ENCODE results near the gene RNF175. TPM values are rescaled to one million over a fixed set of nuclear protein-coding genes. Genes with fewer than 3 reads are reported as not detected.
A peak's percentile ranks its signal among the peaks of the same experiment; 100 is the strongest.

Gene RNF175
- total RNA-seq, 3 donors from 2014 or later = 3.6 to 5.9 TPM; not detected in 1

DNA sequence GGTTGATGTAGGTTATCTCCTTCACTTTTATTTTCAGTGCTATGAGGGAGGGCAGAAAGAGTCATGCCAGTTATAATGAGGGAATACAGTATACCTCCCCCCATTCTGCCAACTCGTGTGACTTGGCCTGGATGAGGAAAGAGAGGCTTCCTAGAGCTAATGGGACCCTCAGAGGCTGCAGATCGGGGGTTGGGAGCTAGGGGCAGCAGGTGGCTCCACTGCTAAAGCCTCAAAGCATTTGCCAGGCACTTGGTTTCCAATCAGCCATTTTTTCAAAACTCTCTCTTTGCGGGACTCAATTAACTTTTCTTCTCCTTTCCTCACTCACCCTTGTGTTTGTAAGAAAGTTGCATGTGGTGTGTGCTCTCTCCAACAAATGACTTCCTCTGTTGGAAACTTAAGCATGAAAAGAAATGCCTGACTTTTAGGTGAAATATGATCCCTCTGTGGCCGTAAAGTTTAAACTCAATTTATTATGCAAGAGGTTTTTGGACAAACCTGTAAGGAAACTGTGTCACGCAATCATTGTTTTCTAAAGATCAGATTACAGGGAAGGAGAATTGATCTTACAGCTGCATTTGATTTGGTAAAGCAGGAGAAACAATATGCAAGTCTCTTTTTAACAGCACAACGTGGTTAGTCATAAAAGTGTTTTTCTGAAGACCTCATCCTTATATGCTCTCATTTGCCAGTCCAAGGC is 22.0 kb upstream of the RNF175 start:
- DNase-seq (ENCODE audit: low spot score in 2 of 2) = no peak
- no peaks in the 10 kb centered on the region for H3K27me3 ChIP-seq
- H3K36me3 ChIP-seq = no peaks in the 10 kb centered on the region
- TF ChIP-seq POLR2A (IDR thresholded peaks at IDR 0.05) (no peak), POLR2AphosphoS5 (IDR thresholded peaks at IDR 0.05) (no peak)
- TF ChIP-seq, protein P1, sequence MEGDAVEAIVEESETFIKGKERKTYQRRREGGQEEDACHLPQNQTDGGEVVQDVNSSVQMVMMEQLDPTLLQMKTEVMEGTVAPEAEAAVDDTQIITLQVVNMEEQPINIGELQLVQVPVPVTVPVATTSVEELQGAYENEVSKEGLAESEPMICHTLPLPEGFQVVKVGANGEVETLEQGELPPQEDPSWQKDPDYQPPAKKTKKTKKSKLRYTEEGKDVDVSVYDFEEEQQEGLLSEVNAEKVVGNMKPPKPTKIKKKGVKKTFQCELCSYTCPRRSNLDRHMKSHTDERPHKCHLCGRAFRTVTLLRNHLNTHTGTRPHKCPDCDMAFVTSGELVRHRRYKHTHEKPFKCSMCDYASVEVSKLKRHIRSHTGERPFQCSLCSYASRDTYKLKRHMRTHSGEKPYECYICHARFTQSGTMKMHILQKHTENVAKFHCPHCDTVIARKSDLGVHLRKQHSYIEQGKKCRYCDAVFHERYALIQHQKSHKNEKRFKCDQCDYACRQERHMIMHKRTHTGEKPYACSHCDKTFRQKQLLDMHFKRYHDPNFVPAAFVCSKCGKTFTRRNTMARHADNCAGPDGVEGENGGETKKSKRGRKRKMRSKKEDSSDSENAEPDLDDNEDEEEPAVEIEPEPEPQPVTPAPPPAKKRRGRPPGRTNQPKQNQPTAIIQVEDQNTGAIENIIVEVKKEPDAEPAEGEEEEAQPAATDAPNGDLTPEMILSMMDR (IDR thresholded peaks at IDR 0.05) = no peak
- intact Hi-C loops (cut with DNase I; ENCODE audit: low total_unique reads) = no loop called here
- no peak overlapping the region for H3K4me3 ChIP-seq
- no peaks in the 10 kb centered on the region for H3K9me3 ChIP-seq
- peak overlapping the region; percentile 31 to 80 for H3K27ac ChIP-seq
- H3K4me1 ChIP-seq = no peaks in the 10 kb centered on the region

DNA sequence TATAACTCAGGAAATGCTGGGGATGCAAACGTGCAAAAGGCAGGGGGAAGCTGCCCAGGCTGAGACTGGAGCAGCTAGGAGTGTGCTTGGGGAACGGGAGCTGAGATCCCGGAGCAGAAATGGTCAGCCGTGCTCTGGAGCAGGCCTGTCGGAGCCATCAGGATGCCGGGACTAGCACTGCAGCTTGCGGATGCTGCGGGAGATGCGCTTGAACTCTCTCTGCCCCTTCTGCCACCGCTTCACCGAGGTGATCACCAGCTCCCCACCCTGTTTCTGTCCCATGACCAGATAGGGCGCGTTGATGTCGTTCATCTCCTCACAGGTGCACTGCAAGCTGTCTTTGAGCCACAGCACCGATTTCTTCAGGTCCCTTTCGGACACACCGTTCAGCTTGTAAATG is 21.5 kb upstream of the RNF175 start:
- Histone ChIP-seq H3K27me3 (no peaks in the 10 kb centered on the region), H3K4me1 (no peaks in the 10 kb centered on the region), H3K4me3 (no peak overlapping the region), H3K27ac (peak overlapping the region in 1 of 2 donors; percentile 80), H3K9me3 (no peaks in the 10 kb centered on the region), H3K36me3 (no peaks in the 10 kb centered on the region)
- TF ChIP-seq POLR2AphosphoS5 (IDR thresholded peaks at IDR 0.05) (no peak), POLR2A (IDR thresholded peaks at IDR 0.05) (no peak)
- TF ChIP-seq, protein P1 (IDR thresholded peaks at IDR 0.05) = no peak
- no peak for DNase-seq (ENCODE audit: low spot score in 2 of 2)
- intact Hi-C loops (cut with DNase I; ENCODE audit: low total_unique reads) = no loop called here

DNA sequence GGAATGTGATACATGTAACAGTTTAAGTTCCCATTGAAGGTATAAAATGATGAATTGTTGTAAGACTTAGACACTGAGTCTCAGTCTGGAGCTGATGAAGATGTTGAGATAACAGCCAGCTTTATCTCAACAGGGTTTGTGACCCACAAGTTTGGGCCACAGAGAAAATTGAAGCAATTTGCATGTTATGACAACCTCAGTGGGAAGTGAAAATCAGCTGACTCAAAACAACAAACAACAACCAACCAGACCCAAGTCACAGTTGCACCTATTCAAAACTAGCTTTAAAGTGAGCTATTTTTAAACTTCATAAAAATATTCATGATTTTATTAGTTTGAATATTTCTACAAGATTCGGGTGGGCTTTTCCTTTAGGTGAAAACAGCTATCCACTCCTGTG is 21.1 kb upstream of the RNF175 start:
- no peaks in the 10 kb centered on the region for H3K27me3 ChIP-seq
- H3K36me3 ChIP-seq = no peaks in the 10 kb centered on the region
- no peaks in the 10 kb centered on the region for H3K9me3 ChIP-seq
- H3K27ac ChIP-seq = peak overlapping the region in 1 of 2 donors; percentile 80
- TF ChIP-seq POLR2AphosphoS5 (IDR thresholded peaks at IDR 0.05) (no peak), POLR2A (IDR thresholded peaks at IDR 0.05) (no peak)
- TF ChIP-seq, protein P1 (IDR thresholded peaks at IDR 0.05) = no peak
- H3K4me1 ChIP-seq = no peaks in the 10 kb centered on the region
- intact Hi-C loops (cut with DNase I; ENCODE audit: low total_unique reads) = no loop called here
- no peak overlapping the region for H3K4me3 ChIP-seq
- no peak for DNase-seq (ENCODE audit: low spot score in 2 of 2)

DNA sequence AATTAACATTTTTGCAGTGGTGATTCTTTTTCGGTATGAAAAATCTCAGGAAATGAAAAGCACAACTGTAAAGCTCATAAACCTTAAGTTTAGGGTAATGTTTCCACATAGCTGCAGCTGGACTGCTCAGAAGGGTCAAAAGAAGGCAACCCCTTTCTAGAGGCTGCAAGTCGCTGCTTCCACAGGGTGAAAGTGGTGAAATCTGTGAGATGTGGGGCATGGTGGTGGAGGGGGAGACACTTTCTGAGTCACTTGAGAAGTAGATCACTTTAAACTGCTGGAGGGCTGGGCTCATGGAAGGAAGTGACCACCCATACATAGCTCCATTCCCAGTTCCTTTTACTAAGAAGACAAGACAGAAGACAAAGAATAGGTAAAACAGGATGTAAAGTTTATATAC is 20.4 kb upstream of the RNF175 start:
- H3K36me3 ChIP-seq = no peaks in the 10 kb centered on the region
- H3K27ac ChIP-seq = no peak overlapping the region
- H3K27me3 ChIP-seq = no peaks in the 10 kb centered on the region
- intact Hi-C loops (cut with DNase I; ENCODE audit: low total_unique reads) = no loop called here
- TF ChIP-seq, protein P1 (IDR thresholded peaks at IDR 0.05) = no peak
- TF ChIP-seq POLR2AphosphoS5 (IDR thresholded peaks at IDR 0.05) (no peak), POLR2A (IDR thresholded peaks at IDR 0.05) (no peak)
- no peaks in the 10 kb centered on the region for H3K9me3 ChIP-seq
- DNase-seq (ENCODE audit: low spot score in 2 of 2) = no peak
- no peaks in the 10 kb centered on the region for H3K4me1 ChIP-seq
- H3K4me3 ChIP-seq = no peak overlapping the region

DNA sequence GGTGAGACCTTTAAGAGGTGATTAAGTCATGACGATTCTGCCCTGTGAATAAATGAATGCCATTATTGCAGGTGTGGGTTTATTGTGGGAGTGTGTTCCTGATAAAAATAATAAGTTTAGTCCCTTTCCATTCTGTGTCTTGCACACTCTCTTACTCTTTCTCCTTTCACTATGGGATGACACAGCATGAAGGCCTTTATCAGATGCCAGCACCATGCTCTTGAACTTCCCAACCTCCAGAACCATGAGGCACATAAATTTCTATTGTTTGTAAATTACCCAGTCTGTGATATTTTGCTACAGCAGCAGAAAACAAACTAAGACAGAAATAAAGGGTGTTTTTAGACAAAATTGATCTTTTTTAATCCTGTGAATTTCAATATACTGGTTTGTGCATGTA is 18.6 kb upstream of the RNF175 start:
- Histone ChIP-seq H3K4me3 (no peak overlapping the region), H3K27me3 (no peaks in the 10 kb centered on the region), H3K4me1 (no peaks in the 10 kb centered on the region), H3K9me3 (no peaks in the 10 kb centered on the region), H3K36me3 (no peaks in the 10 kb centered on the region), H3K27ac (no peak overlapping the region)
- intact Hi-C loops (cut with DNase I; ENCODE audit: low total_unique reads) = no loop called here
- no peak for DNase-seq (ENCODE audit: low spot score in 2 of 2)
- TF ChIP-seq POLR2A (IDR thresholded peaks at IDR 0.05) (no peak), POLR2AphosphoS5 (IDR thresholded peaks at IDR 0.05) (no peak)
- TF ChIP-seq, protein P1 (IDR thresholded peaks at IDR 0.05) = no peak
